GM15510 (cell line): ENCODE measurements around the gene REEP1.

Experiments used
- POLR2A ChIP-seq: IDR thresholded peaks from 3 replicates; pipeline ENCODE4 v1.6.1; 2011; ENCODE audit warnings: borderline replicate concordance; ENCODE audit not compliant: insufficient read length; ENCODE audit errors: extremely low read depth

REEP1 gene, protein sequence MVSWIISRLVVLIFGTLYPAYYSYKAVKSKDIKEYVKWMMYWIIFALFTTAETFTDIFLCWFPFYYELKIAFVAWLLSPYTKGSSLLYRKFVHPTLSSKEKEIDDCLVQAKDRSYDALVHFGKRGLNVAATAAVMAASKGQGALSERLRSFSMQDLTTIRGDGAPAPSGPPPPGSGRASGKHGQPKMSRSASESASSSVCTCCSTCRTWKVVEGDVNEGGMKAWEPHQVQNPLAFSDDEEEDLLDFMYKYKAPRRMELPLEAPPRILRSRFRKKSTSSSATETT

DNA sequence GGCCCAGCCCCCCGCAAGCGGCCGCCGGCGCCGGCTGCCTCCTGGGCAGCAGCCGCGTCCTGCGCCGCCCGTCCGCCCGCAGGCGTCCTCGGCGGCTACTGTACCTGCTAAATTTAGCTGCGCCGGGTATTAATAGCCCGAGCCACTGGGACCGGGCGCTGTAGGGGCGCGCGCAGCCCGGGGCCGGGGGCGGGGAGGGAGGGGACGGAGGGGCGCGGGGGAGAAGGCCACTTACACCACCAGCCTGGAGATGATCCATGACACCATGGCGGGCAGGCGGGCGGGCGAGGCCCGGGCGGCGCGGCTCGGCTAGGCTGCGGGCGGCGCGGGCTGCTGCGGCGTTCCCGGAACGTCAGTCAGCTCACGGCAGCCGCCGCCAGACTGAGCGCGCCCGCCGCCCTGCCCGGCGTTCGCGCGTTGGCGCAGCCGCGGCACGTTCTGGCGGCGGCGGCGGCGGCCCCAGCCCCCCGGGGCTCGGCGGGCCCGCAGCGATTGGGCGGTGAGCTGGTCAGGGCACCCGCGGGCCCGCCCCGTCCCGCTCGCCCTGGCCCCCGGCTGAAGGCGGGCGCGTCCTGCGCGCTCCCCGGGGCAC is at the start of gene REEP1:
TSS of gene REEP1 (minus strand) at position 383 of the 592 bp plus-strand sequence. CDS start at position 267, 116 bp downstream.
- TF ChIP-seq POLR2A = no peak

DNA sequence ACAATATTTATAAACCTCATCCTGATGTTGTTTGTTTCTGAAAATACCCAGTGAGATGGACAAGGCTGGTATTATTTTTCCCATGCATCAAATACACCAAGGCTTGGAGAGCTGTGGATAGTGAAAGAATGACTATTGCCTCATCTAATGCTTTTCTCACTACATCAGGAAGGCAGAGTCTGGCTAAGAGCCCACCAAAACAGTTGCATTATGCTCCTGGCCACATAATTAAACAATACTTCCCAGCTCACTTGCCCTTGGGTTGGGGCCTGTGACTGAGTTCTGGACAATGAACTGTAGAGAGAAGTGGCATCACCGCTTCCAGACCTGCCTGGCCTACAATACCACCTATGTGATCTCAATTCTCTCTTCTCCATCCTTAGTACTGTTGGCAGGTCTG is 46.4 kb upstream of the REEP1 start:
- TF ChIP-seq POLR2A = no peak

DNA sequence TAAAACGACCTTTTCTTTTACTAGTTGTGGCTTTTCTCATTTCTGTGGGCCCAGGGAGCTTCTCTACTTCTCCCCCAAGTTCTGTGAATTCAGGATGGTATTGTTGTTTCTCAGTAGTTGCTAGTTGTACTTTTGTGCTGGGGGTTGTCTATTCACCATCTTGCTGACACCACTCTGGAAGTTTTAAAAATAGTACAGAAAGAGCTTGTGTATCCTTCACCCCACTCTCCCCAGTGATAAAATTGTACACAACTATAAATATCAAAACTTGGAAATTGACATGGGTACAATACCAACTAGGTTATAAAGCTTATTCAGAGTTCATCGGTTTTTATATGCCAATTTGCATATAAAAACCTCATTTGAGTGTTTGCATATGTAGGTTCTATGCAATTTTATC is 45.3 kb upstream of the REEP1 start:
- TF ChIP-seq POLR2A = no peak

DNA sequence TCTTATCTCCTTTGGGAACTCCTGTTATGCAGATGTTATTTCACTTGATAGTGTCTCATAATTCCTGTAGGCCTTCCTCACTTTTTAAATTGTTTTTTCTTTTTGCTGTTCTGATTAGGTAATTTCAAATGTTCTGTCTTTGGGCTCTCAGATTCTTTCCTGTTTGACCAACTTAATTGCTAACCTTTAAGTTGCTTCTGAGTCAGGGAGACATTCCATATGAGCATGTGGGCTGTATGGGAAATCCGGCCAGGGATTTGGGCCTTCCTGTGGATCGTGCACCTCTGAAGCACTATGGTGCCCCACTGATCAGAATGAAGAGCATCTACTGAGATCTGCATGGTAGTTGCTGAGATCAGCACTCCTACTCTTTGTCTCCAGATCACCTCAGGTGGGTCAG is 44.7 kb upstream of the REEP1 start:
- TF ChIP-seq POLR2A = no peak

DNA sequence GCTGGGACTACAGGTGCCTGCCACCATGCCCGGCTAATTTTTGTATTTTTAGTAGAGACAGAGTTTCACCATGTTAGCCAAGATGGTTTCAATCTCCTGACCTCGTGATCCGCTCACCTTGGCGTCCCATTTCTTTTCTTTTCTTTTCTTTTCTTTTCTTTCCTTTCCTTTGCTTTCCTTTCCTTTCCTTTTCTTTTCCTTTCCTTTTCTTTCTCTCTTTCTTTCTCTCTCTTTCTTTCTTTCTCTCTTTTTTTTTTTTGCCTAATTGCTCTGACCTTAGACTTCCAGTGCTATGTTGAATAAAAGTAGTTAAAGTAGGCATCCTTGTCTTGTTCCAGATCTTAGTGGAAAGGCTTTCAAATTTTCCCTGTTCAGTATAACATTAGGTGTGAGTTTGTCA is 41.0 kb upstream of the REEP1 start:
- no peak for TF ChIP-seq POLR2A

DNA sequence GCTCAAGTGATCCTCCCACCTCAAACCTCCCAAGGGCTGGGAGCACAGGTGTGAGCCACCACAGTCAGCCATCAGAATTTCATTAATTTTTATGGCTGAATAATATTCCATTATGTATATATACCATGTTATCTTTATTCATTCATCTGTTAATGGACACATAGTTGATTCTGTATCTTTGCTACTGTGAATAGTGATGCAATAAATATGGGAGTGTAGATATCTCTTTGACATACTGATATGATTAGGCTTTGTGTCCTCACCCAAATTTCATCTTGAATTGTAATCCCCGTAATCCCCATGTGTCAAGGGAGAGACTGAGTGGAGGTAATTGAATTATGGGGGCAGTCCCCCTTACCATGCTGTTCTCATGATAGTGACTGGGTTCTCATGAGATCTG is 38.2 kb upstream of the REEP1 start:
- no peak for TF ChIP-seq POLR2A

DNA sequence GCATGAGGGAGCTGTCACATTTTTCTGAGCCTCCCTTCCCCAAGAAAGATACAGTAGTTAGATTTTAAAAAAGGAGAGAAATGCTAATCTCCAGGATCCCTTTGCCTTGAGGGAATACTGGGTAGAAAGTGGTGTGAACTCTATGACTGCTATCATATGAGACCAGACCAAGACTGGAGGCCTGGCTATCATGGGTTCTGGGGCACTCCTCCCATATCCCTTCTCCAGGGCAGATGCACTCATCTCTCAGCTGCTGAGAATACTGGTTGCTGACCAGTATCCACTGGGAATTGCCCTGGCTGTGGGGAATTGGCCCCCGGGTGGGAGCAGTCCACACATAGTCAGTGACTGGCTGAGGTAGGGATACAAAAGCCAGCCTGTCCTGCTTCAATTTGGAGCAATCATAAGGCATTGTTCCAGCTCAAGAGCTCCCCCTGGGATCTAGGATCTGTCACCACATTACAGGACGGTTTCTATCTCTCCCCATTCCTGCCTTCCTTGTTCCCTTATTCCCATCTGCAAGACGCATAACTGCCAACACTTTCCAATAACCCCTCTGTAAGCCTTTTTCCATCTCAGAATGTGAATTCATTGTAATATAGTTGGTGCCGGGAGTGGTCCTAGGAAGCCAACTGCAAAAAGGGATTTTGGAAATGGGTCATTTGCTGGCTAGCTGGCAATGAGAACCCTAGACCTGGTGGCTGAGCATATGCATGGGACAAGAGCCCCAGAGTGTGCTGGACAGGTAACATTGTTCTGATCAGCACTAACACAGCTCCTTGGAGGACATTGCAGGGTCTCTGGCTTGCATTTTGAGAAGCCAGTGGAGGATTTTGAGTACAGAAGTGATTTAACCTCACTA is 35.4 kb upstream of the REEP1 start:
- no peak for TF ChIP-seq POLR2A

DNA sequence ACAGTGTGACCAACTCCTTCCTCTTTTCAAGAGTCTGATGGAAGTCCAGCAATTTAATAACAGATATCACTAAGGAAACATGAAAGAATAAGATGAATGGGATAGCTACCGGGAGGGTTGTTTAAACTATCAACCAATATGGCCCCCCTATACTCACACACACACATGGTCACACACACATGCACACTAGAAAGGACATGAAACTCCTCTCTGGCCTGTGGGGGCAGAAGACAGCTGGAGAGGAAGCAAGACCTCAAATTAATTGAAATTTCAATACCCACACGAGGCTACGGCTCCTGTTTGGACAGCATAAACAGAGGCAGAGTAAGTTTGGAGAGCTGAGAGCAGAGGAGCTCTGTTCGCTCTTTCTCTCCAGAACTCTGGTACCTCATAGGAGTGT is 34.7 kb upstream of the REEP1 start:
- TF ChIP-seq POLR2A = no peak

DNA sequence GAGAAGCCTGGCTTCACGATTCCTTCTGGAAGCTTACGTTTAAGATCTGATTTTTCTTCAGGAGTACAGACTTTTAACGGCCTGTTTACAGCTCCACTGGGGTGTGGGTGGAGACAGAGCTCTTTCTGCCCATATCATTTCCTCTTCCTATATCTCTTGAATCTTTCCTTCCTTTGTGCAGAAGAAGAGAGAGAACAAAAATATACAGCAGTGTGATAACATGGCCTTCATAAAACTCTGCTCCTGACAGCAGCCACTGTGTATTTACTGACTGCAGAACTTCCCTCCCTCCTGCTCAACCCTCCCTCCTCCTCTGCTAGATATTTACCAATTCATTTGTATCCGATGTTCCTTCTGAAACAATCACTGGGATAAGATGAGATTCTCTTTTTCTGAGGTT is 34.1 kb upstream of the REEP1 start:
- no peak for TF ChIP-seq POLR2A

DNA sequence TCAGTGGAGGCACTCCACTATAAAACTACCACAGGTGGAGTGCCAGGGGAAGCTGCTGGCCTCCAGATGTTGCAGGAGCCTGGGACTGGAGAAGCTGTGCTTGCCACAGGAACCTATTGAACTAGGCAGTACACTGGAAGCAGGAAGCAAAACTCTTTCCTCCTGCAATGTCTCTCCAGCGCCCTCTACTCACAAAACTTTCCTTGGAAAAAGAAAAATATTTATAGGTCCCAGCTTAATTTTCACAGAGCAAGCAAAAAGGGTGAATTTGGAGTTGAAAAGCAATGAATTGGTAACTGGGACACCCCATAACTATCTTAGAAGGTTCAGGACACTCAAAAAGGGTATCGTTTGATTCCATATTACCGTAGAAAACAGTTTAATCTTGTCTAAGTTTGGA is 33.2 kb upstream of the REEP1 start:
- TF ChIP-seq POLR2A = no peak

DNA sequence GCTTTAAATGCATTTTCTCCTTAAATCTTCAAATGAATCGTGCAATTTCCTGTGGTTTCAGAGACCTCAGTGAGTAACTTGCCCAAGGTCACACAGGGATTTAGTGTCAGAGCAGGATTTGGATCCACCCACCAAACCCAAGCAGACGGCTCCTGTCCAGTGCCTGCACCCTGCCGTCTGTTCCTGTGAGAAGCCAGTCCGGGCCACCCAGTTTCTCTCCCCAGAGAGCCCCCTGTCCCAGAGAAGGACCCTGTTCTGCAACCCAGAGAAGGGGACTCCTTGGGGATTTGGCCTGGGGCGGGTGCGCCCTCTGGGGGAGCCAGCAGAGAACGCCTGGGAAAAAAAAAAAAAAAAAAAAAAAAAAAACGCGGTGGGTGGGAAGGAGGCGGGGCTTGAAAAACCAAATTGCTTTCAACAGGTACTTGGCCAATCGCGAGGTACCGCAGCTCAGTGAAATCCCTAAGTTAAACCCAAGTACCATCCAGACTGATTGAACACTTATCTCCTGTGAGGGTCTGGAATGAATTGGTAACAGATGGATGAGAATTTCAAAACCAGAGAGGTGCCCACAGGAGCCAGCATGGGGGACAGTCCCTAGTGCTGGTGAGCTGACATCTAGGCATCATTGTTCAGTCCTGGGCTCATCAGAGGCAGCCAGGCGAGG is 30.9 kb upstream of the REEP1 start:
- no peak for TF ChIP-seq POLR2A

DNA sequence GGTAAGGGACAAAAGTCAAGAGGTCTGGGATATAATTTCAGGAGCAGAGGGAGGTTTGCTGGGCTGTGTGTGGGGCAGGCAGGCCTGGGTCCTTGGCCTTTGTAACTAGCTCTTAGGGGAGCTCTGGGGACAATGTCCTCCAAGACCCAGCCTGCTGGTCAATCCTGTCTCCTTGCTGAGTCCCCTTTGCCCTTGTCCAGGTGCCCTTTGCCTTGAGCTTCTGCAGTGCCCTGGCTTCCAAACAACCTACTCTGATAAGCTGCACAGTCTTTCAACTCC is 30.0 kb upstream of the REEP1 start:
- TF ChIP-seq POLR2A = no peak

DNA sequence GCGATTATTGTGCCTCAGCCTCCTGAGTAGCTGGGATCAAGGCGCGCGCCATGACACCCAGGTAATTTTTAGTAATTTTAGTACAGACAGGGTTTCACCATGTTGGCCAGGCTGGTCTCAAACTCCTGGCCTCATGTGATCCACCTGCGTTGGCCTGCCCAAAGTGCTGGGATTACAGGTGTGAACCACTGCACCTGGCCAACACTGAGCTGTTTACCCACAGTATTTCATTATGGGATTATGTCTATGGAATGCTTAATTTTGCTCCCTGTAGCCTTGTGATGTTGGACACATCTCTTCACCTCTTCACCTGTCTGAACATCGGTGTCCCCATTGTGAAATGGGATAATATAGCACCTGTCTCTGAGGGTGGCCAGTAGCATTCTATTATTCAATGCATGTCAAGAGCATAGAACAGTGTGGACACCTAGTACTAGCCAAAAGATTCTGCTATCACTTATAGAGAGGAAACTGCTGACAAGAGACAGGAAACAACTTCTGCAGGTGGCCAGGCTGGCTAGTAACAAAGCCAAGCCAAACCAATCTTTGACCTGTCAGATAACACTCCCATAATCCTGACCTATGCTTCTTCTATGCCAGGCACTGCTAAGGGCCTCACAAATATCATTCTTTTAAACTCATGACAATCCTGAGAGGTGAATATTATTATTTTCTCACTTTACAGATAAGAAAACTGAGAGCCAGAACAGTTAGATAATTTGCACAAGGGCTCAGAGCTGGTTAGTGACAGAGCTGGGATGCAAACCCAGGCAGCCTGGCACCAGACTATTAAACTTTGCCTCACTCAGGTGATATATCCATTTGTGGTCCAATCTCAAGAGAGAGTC is 29.4 kb upstream of the REEP1 start:
- TF ChIP-seq POLR2A = no peak

DNA sequence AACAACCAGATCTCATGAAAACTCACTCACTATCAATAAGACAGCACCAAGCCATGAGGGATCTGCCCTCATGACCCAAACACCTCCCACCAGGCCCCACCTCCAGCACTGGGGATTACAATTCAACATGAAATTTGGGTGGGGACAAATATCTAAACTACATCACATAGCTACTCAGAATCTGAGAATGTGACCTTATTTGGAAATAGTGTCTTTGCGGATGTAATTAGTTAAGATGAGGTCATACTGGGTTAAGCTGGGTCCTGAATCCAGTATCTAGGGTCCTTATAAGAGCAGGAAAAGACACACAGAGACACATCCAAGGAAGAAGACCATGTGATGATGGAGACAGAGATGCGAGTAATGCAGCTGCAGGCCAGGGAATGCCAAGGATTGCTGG is 27.5 kb upstream of the REEP1 start:
- no peak for TF ChIP-seq POLR2A
